GM23338 (cell line): Measurements from ENCODE around the gene PPCS. TPM values are rescaled to one million over a fixed set of nuclear protein-coding genes. Genes with fewer than 3 reads are reported as not detected.

Source experiments
- ATAC-seq: fragments of 200-7000 bp; cut with Tn5 transposase; 3 replicates; pipeline ENCODE4 v1.9.1; 2020
- DNase-seq: peaks from one replicate; pipeline ENCODE4 v3.0.0-alpha.2; 2015; ENCODE audit warnings: low spot score
- H2AFZ ChIP-seq: fragments of 200-600 bp; sonication (generic); 2 replicates; pipeline ENCODE4 v1.8.0; 2016; ENCODE audit warnings: antibody characterized with exemption, mild to moderate bottlenecking, moderate library complexity
- H3F3A ChIP-seq: fragments of 200-600 bp; sonication (generic); replicated peaks from 2 replicates; pipeline ENCODE4 v1.8.0; 2017; ENCODE audit warnings: antibody characterized with exemption, mixed run types, low read depth
- H3K27ac ChIP-seq: fragments of 200-600 bp; sonication (generic); 2 replicates; pipeline ENCODE4 v1.6.1; 2016; ENCODE audit warnings: low read depth
- H3K27me3 ChIP-seq: fragments of 200-600 bp; sonication (generic); 2 replicates; pipeline ENCODE4 v1.8.0; 2016; ENCODE audit warnings: mild to moderate bottlenecking, mixed run types, moderate library complexity; ENCODE audit not compliant: insufficient read depth
- H3K36me3 ChIP-seq: fragments of 200-600 bp; sonication (generic); 2 replicates; pipeline ENCODE4 v1.8.0; 2016; ENCODE audit warnings: mild to moderate bottlenecking; ENCODE audit not compliant: insufficient read depth
- H3K4me1 ChIP-seq: fragments of 200-600 bp; sonication (generic); 2 replicates; pipeline ENCODE4 v1.8.0; 2016; ENCODE audit warnings: mild to moderate bottlenecking, moderate library complexity; ENCODE audit not compliant: insufficient read depth
- H3K4me2 ChIP-seq: fragments of 200-600 bp; sonication (generic); 2 replicates; pipeline ENCODE4 v1.7.1; 2017; ENCODE audit warnings: mixed run types
- H3K4me3 ChIP-seq: fragments of 200-600 bp; sonication (generic); 2 replicates; pipeline ENCODE4 v1.6.1; 2016; ENCODE audit warnings: mixed run types
- H3K79me2 ChIP-seq: fragments of 200-600 bp; sonication (generic); replicated peaks from 2 replicates; pipeline ENCODE4 v1.8.0; 2017; ENCODE audit warnings: mild to moderate bottlenecking; ENCODE audit not compliant: insufficient read depth
- H3K9me2 ChIP-seq: fragments of 200-600 bp; sonication (generic); 2 replicates; pipeline ENCODE4 v1.8.0; 2017; ENCODE audit not compliant: insufficient read depth
- H4K20me1 ChIP-seq: fragments of 200-600 bp; sonication (generic); replicated peaks from 2 replicates; pipeline ENCODE4 v1.8.0; 2017; ENCODE audit warnings: mild to moderate bottlenecking; ENCODE audit not compliant: insufficient read depth
- H3K27ac Mint-ChIP-seq: 2 replicates; pipeline ENCODE4 v1.8.0; 2020; ENCODE audit warnings: inconsistent platforms, mild to moderate bottlenecking, moderate library complexity, mixed read lengths
- H3K27me3 Mint-ChIP-seq: 3 replicates; pipeline ENCODE4 v1.8.0; 2022; ENCODE audit warnings: low read depth, mild to moderate bottlenecking, moderate library complexity, mixed read lengths, inconsistent platforms; ENCODE audit not compliant: insufficient read depth, poor library complexity
- H3K36me3 Mint-ChIP-seq: 3 replicates; pipeline ENCODE4 v1.8.0; 2021; ENCODE audit warnings: low read depth, mild to moderate bottlenecking, inconsistent platforms, moderate library complexity, mixed read lengths
- H3K4me1 Mint-ChIP-seq: 3 replicates; pipeline ENCODE4 v1.8.0; 2020; ENCODE audit warnings: mild to moderate bottlenecking, inconsistent platforms, mixed read lengths
- H3K4me3 Mint-ChIP-seq: 3 replicates; pipeline ENCODE4 v1.8.0; 2021; ENCODE audit warnings: moderate library complexity, mild to moderate bottlenecking, inconsistent platforms, mixed read lengths
- H3K9me3 Mint-ChIP-seq: 3 replicates; pipeline ENCODE4 v1.8.0; 2020; ENCODE audit warnings: moderate library complexity, mild to moderate bottlenecking, inconsistent platforms, mixed read lengths
- CREB1 ChIP-seq: fragments of 250-450 bp; sonication (Bioruptor Pico); IDR thresholded peaks from 2 replicates; pipeline ENCODE4 v1.5.0; 2020; ENCODE audit warnings: low read depth, mild to moderate bottlenecking, moderate library complexity
- EZH2 ChIP-seq: fragments of 200-600 bp; sonication (generic); IDR thresholded peaks from one replicate; pipeline ENCODE4 v1.8.0; 2017; ENCODE audit warnings: antibody characterized with exemption, mild to moderate bottlenecking, low read depth; ENCODE audit not compliant: unreplicated experiment
- EZH2phosphoT487 ChIP-seq: fragments of 200-600 bp; sonication (generic); IDR thresholded peaks from one replicate; pipeline ENCODE4 v1.8.1; 2018; ENCODE audit warnings: antibody characterized with exemption; ENCODE audit not compliant: unreplicated experiment
- JUNB ChIP-seq: IDR thresholded peaks from one replicate; pipeline ENCODE4 v1.6.1; 2016; ENCODE audit warnings: antibody characterized with exemption; ENCODE audit not compliant: unreplicated experiment
- NANOG ChIP-seq: IDR thresholded peaks from 2 replicates; pipeline ENCODE4 v1.6.1; 2016; ENCODE audit warnings: antibody characterized with exemption, borderline replicate concordance
- POLR2AphosphoS5 ChIP-seq: IDR thresholded peaks from 2 replicates; pipeline ENCODE4 v1.6.1; 2016; ENCODE audit warnings: antibody characterized with exemption, low read depth
- STAT1 ChIP-seq: IDR thresholded peaks from one replicate; pipeline ENCODE4 v1.6.1; 2016; ENCODE audit warnings: antibody characterized with exemption; ENCODE audit not compliant: unreplicated experiment
- ZNF114 ChIP-seq: fragments of 250-450 bp; sonication (Bioruptor Pico); IDR thresholded peaks from 2 replicates; pipeline ENCODE4 v1.5.0; 2020; ENCODE audit warnings: mild to moderate bottlenecking, moderate library complexity
- ZNF331 ChIP-seq: fragments of 250-450 bp; sonication (Bioruptor Pico); IDR thresholded peaks from 2 replicates; pipeline ENCODE4 v1.5.0; 2020; ENCODE audit warnings: low read depth, mild to moderate bottlenecking, moderate library complexity
- polyA plus RNA-seq: library from polyadenylated mRNA; unstranded; fragments of >200 nt; fragmentation: Nextera tagmentation; extraction: Ambion mirVana; gene quantifications from 2 replicates; pipeline ENCODE4 v1.2.1, GENCODE V29; 2016
- total RNA-seq: library from RNA; depleted of rRNA; stranded (reverse); fragments of >200 nt; shearing (Covaris generic); gene quantifications from 2 replicates; pipeline ENCODE4 v1.2.3, GENCODE V29; 2014
- TF ChIP-seq, protein P1 (sequence below): fragments of 250-450 bp; sonication (Bioruptor Pico); IDR thresholded peaks from 2 replicates; pipeline ENCODE4 v1.5.0; 2020; ENCODE audit warnings: mild to moderate bottlenecking, moderate library complexity
- TF ChIP-seq, protein P2 (sequence below): IDR thresholded peaks from one replicate; pipeline ENCODE4 v1.6.1; 2018; ENCODE audit warnings: antibody characterized with exemption; ENCODE audit not compliant: unreplicated experiment
- TF ChIP-seq, protein P3 (sequence below), 2 experiments: fragments of 200-600 bp in 1 of 2; sonication (generic) in 1 of 2; conservative IDR thresholded peaks; 2 replicates each; pipeline versions ENCODE4 v1.5.1 to v1.6.1; 2016 to 2017; ENCODE audit warnings: antibody characterized with exemption in 2 of 2, low read depth in 2 of 2, mild to moderate bottlenecking in 2 of 2, moderate library complexity in 1 of 2
- TF ChIP-seq, protein P4 (sequence below): IDR thresholded peaks from 2 replicates; pipeline ENCODE4 v1.6.1; 2016; ENCODE audit warnings: antibody characterized with exemption

PPCS gene
- total and polyA plus RNA-seq, 2 experiments from 2014 or later = 35.6 to 47.6 TPM

DNA sequence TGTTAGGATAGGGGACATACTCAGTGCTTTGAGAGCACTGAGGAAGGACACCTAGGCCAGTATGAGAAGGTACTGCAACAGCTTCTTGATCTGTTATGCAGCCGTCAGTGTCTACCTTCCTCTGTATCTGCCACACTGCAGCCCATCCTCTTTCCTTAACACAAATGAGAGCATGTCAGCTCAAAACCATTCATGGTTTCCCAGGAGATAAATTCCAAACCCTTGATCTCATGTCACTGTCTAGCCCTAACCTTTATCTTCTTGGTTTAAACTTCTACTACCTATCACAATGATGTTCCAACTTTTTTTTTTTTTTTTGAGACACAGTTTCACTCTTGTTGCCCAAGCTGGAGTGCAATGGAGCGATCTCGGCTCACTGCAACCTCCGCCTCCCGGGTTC, 1.9 kb upstream of the PPCS start:
- DNase-seq (no peak), ATAC-seq (no peak)
- Mint-ChIP-seq H3K36me3 (peaks cover 18% of the 10 kb centered on the region), H3K27ac (no peak overlapping the region), H3K27me3 (peaks cover 13% of the 10 kb centered on the region), H3K4me3 (no peak overlapping the region), H3K4me1 (peaks cover 8% of the 10 kb centered on the region), H3K9me3 (no peaks in the 10 kb centered on the region)
- Histone ChIP-seq H3K79me2 (peaks cover 19% of the 10 kb centered on the region; the same call in 1 of the 2 replicates), H3F3A (0 out of 2 replicates have a peak, but pooled peaks cover 12% of the 10 kb centered on the region), H3K4me2 (no peak overlapping the region), H3K27me3 (no peaks in the 10 kb centered on the region), H2AFZ (no peak overlapping the region), H4K20me1 (no peaks in the 10 kb centered on the region), H3K4me1 (peaks cover 13% of the 10 kb centered on the region), H3K4me3 (no peak overlapping the region), H3K9me2 (no peaks in the 10 kb centered on the region), H3K27ac (no peak overlapping the region), H3K36me3 (no peaks in the 10 kb centered on the region; the same call in 1 of the 2 replicates)
- TF ChIP-seq, protein P1, sequence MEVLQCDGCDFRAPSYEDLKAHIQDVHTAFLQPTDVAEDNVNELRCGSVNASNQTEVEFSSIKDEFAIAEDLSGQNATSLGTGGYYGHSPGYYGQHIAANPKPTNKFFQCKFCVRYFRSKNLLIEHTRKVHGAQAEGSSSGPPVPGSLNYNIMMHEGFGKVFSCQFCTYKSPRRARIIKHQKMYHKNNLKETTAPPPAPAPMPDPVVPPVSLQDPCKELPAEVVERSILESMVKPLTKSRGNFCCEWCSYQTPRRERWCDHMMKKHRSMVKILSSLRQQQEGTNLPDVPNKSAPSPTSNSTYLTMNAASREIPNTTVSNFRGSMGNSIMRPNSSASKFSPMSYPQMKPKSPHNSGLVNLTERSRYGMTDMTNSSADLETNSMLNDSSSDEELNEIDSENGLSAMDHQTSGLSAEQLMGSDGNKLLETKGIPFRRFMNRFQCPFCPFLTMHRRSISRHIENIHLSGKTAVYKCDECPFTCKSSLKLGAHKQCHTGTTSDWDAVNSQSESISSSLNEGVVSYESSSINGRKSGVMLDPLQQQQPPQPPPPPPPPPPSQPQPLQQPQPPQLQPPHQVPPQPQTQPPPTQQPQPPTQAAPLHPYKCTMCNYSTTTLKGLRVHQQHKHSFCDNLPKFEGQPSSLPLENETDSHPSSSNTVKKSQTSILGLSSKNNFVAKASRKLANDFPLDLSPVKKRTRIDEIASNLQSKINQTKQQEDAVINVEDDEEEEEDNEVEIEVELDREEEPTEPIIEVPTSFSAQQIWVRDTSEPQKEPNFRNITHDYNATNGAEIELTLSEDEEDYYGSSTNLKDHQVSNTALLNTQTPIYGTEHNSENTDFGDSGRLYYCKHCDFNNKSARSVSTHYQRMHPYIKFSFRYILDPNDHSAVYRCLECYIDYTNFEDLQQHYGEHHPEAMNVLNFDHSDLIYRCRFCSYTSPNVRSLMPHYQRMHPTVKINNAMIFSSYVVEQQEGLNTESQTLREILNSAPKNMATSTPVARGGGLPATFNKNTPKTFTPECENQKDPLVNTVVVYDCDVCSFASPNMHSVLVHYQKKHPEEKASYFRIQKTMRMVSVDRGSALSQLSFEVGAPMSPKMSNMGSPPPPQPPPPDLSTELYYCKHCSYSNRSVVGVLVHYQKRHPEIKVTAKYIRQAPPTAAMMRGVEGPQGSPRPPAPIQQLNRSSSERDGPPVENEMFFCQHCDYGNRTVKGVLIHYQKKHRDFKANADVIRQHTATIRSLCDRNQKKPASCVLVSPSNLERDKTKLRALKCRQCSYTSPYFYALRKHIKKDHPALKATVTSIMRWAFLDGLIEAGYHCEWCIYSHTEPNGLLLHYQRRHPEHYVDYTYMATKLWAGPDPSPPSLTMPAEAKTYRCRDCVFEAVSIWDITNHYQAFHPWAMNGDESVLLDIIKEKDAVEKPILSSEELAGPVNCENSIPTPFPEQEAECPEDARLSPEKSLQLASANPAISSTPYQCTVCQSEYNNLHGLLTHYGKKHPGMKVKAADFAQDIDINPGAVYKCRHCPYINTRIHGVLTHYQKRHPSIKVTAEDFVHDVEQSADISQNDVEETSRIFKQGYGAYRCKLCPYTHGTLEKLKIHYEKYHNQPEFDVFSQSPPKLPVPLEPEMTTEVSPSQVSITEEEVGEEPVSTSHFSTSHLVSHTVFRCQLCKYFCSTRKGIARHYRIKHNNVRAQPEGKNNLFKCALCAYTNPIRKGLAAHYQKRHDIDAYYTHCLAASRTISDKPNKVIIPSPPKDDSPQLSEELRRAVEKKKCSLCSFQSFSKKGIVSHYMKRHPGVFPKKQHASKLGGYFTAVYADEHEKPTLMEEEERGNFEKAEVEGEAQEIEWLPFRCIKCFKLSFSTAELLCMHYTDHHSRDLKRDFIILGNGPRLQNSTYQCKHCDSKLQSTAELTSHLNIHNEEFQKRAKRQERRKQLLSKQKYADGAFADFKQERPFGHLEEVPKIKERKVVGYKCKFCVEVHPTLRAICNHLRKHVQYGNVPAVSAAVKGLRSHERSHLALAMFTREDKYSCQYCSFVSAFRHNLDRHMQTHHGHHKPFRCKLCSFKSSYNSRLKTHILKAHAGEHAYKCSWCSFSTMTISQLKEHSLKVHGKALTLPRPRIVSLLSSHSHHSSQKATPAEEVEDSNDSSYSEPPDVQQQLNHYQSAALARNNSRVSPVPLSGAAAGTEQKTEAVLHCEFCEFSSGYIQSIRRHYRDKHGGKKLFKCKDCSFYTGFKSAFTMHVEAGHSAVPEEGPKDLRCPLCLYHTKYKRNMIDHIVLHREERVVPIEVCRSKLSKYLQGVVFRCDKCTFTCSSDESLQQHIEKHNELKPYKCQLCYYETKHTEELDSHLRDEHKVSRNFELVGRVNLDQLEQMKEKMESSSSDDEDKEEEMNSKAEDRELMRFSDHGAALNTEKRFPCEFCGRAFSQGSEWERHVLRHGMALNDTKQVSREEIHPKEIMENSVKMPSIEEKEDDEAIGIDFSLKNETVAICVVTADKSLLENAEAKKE (CRISPR knock-in tag) = no peak
- TF ChIP-seq, protein P2, sequence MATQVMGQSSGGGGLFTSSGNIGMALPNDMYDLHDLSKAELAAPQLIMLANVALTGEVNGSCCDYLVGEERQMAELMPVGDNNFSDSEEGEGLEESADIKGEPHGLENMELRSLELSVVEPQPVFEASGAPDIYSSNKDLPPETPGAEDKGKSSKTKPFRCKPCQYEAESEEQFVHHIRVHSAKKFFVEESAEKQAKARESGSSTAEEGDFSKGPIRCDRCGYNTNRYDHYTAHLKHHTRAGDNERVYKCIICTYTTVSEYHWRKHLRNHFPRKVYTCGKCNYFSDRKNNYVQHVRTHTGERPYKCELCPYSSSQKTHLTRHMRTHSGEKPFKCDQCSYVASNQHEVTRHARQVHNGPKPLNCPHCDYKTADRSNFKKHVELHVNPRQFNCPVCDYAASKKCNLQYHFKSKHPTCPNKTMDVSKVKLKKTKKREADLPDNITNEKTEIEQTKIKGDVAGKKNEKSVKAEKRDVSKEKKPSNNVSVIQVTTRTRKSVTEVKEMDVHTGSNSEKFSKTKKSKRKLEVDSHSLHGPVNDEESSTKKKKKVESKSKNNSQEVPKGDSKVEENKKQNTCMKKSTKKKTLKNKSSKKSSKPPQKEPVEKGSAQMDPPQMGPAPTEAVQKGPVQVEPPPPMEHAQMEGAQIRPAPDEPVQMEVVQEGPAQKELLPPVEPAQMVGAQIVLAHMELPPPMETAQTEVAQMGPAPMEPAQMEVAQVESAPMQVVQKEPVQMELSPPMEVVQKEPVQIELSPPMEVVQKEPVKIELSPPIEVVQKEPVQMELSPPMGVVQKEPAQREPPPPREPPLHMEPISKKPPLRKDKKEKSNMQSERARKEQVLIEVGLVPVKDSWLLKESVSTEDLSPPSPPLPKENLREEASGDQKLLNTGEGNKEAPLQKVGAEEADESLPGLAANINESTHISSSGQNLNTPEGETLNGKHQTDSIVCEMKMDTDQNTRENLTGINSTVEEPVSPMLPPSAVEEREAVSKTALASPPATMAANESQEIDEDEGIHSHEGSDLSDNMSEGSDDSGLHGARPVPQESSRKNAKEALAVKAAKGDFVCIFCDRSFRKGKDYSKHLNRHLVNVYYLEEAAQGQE = no peak
- no peak for TF ChIP-seq ZNF331 (CRISPR knock-in tag)
- no peak for TF ChIP-seq EZH2
- no peak for TF ChIP-seq POLR2AphosphoS5
- TF ChIP-seq, protein P3, sequence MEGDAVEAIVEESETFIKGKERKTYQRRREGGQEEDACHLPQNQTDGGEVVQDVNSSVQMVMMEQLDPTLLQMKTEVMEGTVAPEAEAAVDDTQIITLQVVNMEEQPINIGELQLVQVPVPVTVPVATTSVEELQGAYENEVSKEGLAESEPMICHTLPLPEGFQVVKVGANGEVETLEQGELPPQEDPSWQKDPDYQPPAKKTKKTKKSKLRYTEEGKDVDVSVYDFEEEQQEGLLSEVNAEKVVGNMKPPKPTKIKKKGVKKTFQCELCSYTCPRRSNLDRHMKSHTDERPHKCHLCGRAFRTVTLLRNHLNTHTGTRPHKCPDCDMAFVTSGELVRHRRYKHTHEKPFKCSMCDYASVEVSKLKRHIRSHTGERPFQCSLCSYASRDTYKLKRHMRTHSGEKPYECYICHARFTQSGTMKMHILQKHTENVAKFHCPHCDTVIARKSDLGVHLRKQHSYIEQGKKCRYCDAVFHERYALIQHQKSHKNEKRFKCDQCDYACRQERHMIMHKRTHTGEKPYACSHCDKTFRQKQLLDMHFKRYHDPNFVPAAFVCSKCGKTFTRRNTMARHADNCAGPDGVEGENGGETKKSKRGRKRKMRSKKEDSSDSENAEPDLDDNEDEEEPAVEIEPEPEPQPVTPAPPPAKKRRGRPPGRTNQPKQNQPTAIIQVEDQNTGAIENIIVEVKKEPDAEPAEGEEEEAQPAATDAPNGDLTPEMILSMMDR (conservative IDR thresholded peaks at IDR 0.05; ENCODE audit: low read depth in 2 of 2) = no peak
- no peak for TF ChIP-seq JUNB
- TF ChIP-seq STAT1 = no peak
- no peak for TF ChIP-seq CREB1
- no peak for TF ChIP-seq EZH2phosphoT487
- no peak for TF ChIP-seq NANOG
- TF ChIP-seq, protein P4, sequence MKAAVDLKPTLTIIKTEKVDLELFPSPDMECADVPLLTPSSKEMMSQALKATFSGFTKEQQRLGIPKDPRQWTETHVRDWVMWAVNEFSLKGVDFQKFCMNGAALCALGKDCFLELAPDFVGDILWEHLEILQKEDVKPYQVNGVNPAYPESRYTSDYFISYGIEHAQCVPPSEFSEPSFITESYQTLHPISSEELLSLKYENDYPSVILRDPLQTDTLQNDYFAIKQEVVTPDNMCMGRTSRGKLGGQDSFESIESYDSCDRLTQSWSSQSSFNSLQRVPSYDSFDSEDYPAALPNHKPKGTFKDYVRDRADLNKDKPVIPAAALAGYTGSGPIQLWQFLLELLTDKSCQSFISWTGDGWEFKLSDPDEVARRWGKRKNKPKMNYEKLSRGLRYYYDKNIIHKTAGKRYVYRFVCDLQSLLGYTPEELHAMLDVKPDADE = no peak
- no peak for TF ChIP-seq ZNF114 (CRISPR knock-in tag)
